B cell (primary cell): ENCODE measurements around the gene KRTAP10-12. TPM values are rescaled to one million over a fixed set of nuclear protein-coding genes. Genes with fewer than 3 reads are reported as not detected.

Source experiments
- ATAC-seq: fragments of 200-7000 bp; cut with Tn5 transposase; one replicate; pipeline ENCODE4 v1.10.0; 2021; ENCODE audit warnings: low read depth, mild to moderate bottlenecking, moderate number of reproducible peaks, moderate library complexity
- CTCF ChIA-PET: fragments of 350-600 bp; sonication (Branson Sonifier 250); formaldehyde crosslinking; loops from one replicate; lab custom pipeline; 2021; ENCODE audit warnings: antibody characterized with exemption, inconsistent platforms; lab: Charles Lee
- POLR2A ChIA-PET: fragments of 350-600 bp; sonication (Branson Sonifier 250); formaldehyde crosslinking; loops from one replicate; lab custom pipeline; 2021; ENCODE audit warnings: antibody characterized with exemption; lab: Charles Lee
- DNase-seq: peaks from one replicate; pipeline ENCODE4 v3.0.0; 2013
- H2AFZ ChIP-seq: 2 replicates; pipeline ENCODE4 v1.6.1; 2012; ENCODE audit warnings: mild to moderate bottlenecking, low read depth, low read length; ENCODE audit not compliant: insufficient read depth, poor library complexity, severe bottlenecking
- H3K27ac ChIP-seq, 2 donors: 1 replicate in 1 of 2; 2 replicates in 1 of 2; pipeline ENCODE4 v1.5.1; 2012 to 2013; ENCODE audit warnings: low read length in 2 of 2, mild to moderate bottlenecking in 2 of 2, moderate library complexity in 1 of 2
- H3K27me3 ChIP-seq, 4 experiments: fragments of 200-600 bp in 1 of 4; sonication (generic) in 1 of 4; replicated peaks in 1 of 4; 1 replicate in 2 of 4; 2 replicates in 2 of 4; pipeline versions ENCODE4 v1.6.1 to v1.7.0; 2013 to 2016; ENCODE audit warnings: low read length in 3 of 4, mild to moderate bottlenecking in 2 of 4, mixed read lengths in 1 of 4, moderate library complexity in 1 of 4; ENCODE audit not compliant: insufficient read depth in 4 of 4, control insufficient read depth in 3 of 4; ENCODE audit errors: control extremely low read depth in 1 of 4
- H3K36me3 ChIP-seq, 2 experiments: replicated peaks in 1 of 2; 1 replicate in 1 of 2; 2 replicates in 1 of 2; pipeline versions ENCODE4 v1.6.1 to v1.7.1; 2013; ENCODE audit warnings: low read length in 1 of 2; ENCODE audit not compliant: insufficient read depth in 2 of 2, control insufficient read depth in 1 of 2; ENCODE audit errors: control extremely low read depth in 1 of 2, extremely low read depth in 1 of 2
- H3K4me1 ChIP-seq, 2 donors: fragments of 200-600 bp in 1 of 2; sonication (generic) in 1 of 2; 1 replicate in 1 of 2; 2 replicates in 1 of 2; pipeline versions ENCODE4 v1.5.1 to v1.6.1; 2013 to 2017; ENCODE audit warnings: low read length in 2 of 2; ENCODE audit not compliant: control insufficient read depth in 2 of 2, insufficient read depth in 2 of 2
- H3K4me2 ChIP-seq: replicated peaks from 2 replicates; pipeline ENCODE3; 2012; ENCODE audit warnings: mild to moderate bottlenecking, low read depth, low read length; ENCODE audit not compliant: poor library complexity, severe bottlenecking
- H3K4me3 ChIP-seq, 5 experiments: fragments of 200-600 bp in 1 of 5; sonication (generic) in 1 of 5; 1 replicate in 3 of 5; 2 replicates in 2 of 5; pipeline versions ENCODE4 v1.5.1 to v1.7.0; 2011 to 2016; ENCODE audit warnings: low read length in 4 of 5, mild to moderate bottlenecking in 4 of 5, low read depth in 2 of 5, control low read depth in 1 of 5, moderate library complexity in 1 of 5; ENCODE audit not compliant: insufficient read depth in 1 of 5; ENCODE audit errors: control extremely low read depth in 1 of 5, extremely low read depth in 1 of 5
- H3K79me2 ChIP-seq: fragments of 200-600 bp; sonication (generic); one replicate; pipeline ENCODE4 v1.6.0; 2016; ENCODE audit warnings: low read length; ENCODE audit not compliant: control insufficient read depth, insufficient read depth
- H3K9ac ChIP-seq: fragments of 200-600 bp; sonication (generic); 2 replicates; pipeline ENCODE4 v1.6.1; 2017; ENCODE audit warnings: mild to moderate bottlenecking, low read length, moderate library complexity
- H3K9me3 ChIP-seq, 3 donors: one replicate each; pipeline versions ENCODE4 v1.6.1 to v1.7.1; 2013; ENCODE audit warnings: low read length in 2 of 3; ENCODE audit not compliant: control insufficient read depth in 2 of 3, insufficient read depth in 1 of 3; ENCODE audit errors: control extremely low read depth in 1 of 3
- H4K20me1 ChIP-seq: 2 replicates; pipeline ENCODE4 v1.6.0; 2012; ENCODE audit warnings: mild to moderate bottlenecking, low read length; ENCODE audit not compliant: insufficient read depth, control insufficient read depth, poor library complexity, severe bottlenecking
- H3K27ac Mint-ChIP-seq: one replicate; pipeline ENCODE4 v1.8.0; 2021; ENCODE audit warnings: mixed read lengths
- H3K27me3 Mint-ChIP-seq: one replicate; pipeline ENCODE4 v1.8.0; 2021; ENCODE audit warnings: mixed read lengths
- H3K4me1 Mint-ChIP-seq: one replicate; pipeline ENCODE4 v1.8.0; 2021; ENCODE audit warnings: mixed read lengths
- H3K4me3 Mint-ChIP-seq: one replicate; pipeline ENCODE4 v1.8.0; 2021; ENCODE audit warnings: mixed read lengths
- H3K9me3 Mint-ChIP-seq: one replicate; pipeline ENCODE4 v1.8.0; 2022; ENCODE audit warnings: mixed read lengths; ENCODE audit not compliant: insufficient read depth
- EZH2 ChIP-seq: IDR thresholded peaks from 2 replicates; pipeline ENCODE4 v1.6.1; 2012; ENCODE audit warnings: borderline replicate concordance, low read depth, mild to moderate bottlenecking, moderate library complexity, low read length; ENCODE audit not compliant: insufficient read depth, poor library complexity, severe bottlenecking
- WGBS: methylation state at CpG from one replicate; pipeline ENCODE4 v1.1.5; 2013; ENCODE audit warnings: missing lambda C conversion rate; ENCODE audit not compliant: insufficient coverage; 5-methylcytosine and 5-hydroxymethylcytosine counted together
- intact Hi-C: fragments of 100-400 bp; cut with micrococcal nuclease; formaldehyde crosslinking; loops from one replicate; pipeline ENCODE4 v1.10.0; 2022
- polyA plus RNA-seq: library from polyadenylated mRNA; depleted of rRNA; stranded (reverse); fragments of >200 nt; gene quantifications from 2 replicates; pipeline ENCODE4 v1.2.3, GENCODE V29; 2012
- total RNA-seq, 2 donors: library from RNA; stranded (reverse); fragments of 120-200 nt in 1 of 2; gene quantifications; 1 replicate in 1 of 2; 2 replicates in 1 of 2; pipeline versions ENCODE4 v1.2.3 to v1.2.4, GENCODE V29; 2013 to 2022
- TF ChIP-seq, protein P1 (sequence below): fragments of 200-600 bp; IDR thresholded peaks from one replicate; pipeline ENCODE4 v1.8.0; 2022; ENCODE audit warnings: antibody characterized with exemption, mild to moderate bottlenecking

Gene KRTAP10-12
- total and polyA plus RNA-seq, 2 donors (not counting 1 experiment from before 2014, with no cell fraction given), result not detected

DNA sequence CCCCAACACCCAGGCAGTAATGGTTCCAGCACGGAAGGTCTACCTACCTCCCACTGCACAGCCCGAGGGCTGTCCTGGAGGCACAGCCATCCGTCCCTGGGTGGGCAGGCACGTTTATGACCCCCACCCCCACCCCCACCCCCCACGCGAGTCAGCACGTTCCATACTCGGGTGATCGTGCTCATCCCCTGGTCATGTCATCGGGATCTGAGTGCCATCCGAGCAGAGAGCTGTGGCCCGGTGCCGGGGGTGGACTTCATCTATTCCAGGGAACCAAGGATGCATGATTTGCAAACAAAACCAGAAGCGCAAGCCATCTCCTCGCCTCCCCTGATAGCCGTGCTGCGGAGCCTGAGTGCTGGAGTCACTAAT, 13.3 kb downstream of the KRTAP10-12 start:
- CTCF ChIA-PET, result interaction anchor here (0.6 kb wide), 1 partner anchor 14 kb away, joined by 3 read pairs; no protein-coding TSS in a partner anchor
- Histone ChIP-seq H3K4me2 (no peak overlapping the region), H3K79me2 (no peaks in the 10 kb centered on the region), H3K27me3 (peaks cover 0 to 77% (median 46%) of the 10 kb centered on the region in 4 experiments), H3K27ac (no peak overlapping the region), H3K4me1 (peaks cover 6 to 9% of the 10 kb centered on the region in 2 donors), H4K20me1 (no peaks in the 10 kb centered on the region), H3K36me3 (no peaks in the 10 kb centered on the region), H3K4me3 (no peak overlapping the region), H3K9me3 (peaks cover 0 to 16% (median 5%) of the 10 kb centered on the region in 3 donors), H2AFZ (no peak overlapping the region), H3K9ac (no peak overlapping the region)
- Mint-ChIP-seq H3K9me3 (peaks cover 4% of the 10 kb centered on the region), H3K27ac (no peak overlapping the region), H3K27me3 (peaks cover 62% of the 10 kb centered on the region), H3K4me1 (peaks cover 7% of the 10 kb centered on the region), H3K4me3 (no peak overlapping the region)
- intact Hi-C loops, result no loop called here
- POLR2A ChIA-PET, result no interaction called here
- 6% methylated on average over 15 of the region's 17 CpGs for WGBS
- TF ChIP-seq EZH2, result no peak
- TF ChIP-seq, protein P1, sequence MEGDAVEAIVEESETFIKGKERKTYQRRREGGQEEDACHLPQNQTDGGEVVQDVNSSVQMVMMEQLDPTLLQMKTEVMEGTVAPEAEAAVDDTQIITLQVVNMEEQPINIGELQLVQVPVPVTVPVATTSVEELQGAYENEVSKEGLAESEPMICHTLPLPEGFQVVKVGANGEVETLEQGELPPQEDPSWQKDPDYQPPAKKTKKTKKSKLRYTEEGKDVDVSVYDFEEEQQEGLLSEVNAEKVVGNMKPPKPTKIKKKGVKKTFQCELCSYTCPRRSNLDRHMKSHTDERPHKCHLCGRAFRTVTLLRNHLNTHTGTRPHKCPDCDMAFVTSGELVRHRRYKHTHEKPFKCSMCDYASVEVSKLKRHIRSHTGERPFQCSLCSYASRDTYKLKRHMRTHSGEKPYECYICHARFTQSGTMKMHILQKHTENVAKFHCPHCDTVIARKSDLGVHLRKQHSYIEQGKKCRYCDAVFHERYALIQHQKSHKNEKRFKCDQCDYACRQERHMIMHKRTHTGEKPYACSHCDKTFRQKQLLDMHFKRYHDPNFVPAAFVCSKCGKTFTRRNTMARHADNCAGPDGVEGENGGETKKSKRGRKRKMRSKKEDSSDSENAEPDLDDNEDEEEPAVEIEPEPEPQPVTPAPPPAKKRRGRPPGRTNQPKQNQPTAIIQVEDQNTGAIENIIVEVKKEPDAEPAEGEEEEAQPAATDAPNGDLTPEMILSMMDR, result no peak
- ATAC-seq (no peak), DNase-seq (no peak)

DNA sequence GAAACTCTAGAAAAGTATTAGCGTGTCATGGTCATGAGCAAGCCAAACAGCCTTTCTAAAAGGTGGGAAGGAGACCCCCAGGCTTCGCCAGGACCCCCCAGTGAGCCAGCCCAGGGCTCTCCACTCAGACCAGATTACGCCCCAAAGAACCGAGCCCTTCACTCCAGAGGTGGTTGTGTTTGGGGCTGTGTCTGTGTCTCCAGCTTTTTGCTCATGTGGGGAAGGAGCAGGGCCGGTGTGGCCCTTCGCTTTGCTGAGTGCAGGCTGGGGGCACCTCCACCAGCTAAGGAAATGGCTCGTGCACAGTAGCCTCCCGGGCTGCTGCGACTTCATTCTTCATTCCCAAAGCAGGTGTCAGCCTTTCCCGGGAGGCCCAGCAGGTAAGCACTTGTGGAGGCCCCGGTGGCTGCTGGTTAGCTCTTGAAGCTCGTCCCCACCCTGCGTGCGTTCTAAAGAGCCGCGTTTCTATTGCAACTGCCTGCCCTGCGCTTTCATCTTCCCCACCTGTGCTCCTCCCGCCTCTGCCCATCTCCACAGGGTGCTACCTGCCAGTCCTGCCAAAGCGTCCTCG, 13.9 kb downstream of the KRTAP10-12 start:
- Histone ChIP-seq H3K79me2 (no peaks in the 10 kb centered on the region), H3K36me3 (no peaks in the 10 kb centered on the region), H3K9ac (no peak overlapping the region), H4K20me1 (no peaks in the 10 kb centered on the region), H2AFZ (no peak overlapping the region), H3K4me1 (peaks cover 6 to 9% of the 10 kb centered on the region in 2 donors), H3K4me2 (no peak overlapping the region), H3K27me3 (peaks cover 0 to 76% (median 47%) of the 10 kb centered on the region in 4 experiments), H3K9me3 (peaks cover 0 to 12% (median 5%) of the 10 kb centered on the region in 3 donors), H3K4me3 (no peak overlapping the region), H3K27ac (no peak overlapping the region)
- ChIA-PET CTCF (interaction anchor here (0.6 kb wide), 1 partner anchor 14 kb away, joined by 3 read pairs; no protein-coding TSS in a partner anchor), POLR2A (no interaction called here)
- no peak for ATAC-seq
- no peak for DNase-seq
- intact Hi-C loops, result no loop called here
- H3K27me3 Mint-ChIP-seq, result peaks cover 63% of the 10 kb centered on the region
- H3K27ac Mint-ChIP-seq, result no peak overlapping the region
- H3K4me3 Mint-ChIP-seq, result no peak overlapping the region
- WGBS, result 8% methylated on average over 17 of the region's 20 CpGs
- H3K9me3 Mint-ChIP-seq, result peaks cover 2% of the 10 kb centered on the region
- H3K4me1 Mint-ChIP-seq, result peaks cover 7% of the 10 kb centered on the region
- TF ChIP-seq, protein P1, result no peak
- no peak for TF ChIP-seq EZH2
